Activated naive CD8-positive, alpha-beta T cell treated with anti-CD3 and anti-CD28 coated beads, Interleukin-2, amount 10 ng/mL, durations not matched to agents 7 days and 5 days (primary cell): ENCODE measurements around the gene ZC3HAV1. TPM values are rescaled to one million over a fixed set of nuclear protein-coding genes. Genes with fewer than 3 reads are reported as not detected.
"Not testable (repeated sequence)": the region's sequence is repeated elsewhere in the genome, so short reads cannot be mapped to it uniquely, and the experiment has no call there.

Source experiments
- ATAC-seq: fragments of 150-1000 bp; cut with Tn5 transposase; one replicate; pipeline ENCODE4 v1.10.0; 2021; ENCODE audit warnings: low read depth, moderate library complexity
- POLR2A ChIA-PET: fragments of 350-600 bp; sonication (Branson Sonifier 250); formaldehyde crosslinking; loops from one replicate; lab custom pipeline; 2021; ENCODE audit warnings: antibody characterized with exemption; lab: Charles Lee
- DNase-seq: peaks from one replicate; pipeline ENCODE4 v3.0.0; 2021
- H3K27ac Mint-ChIP-seq: one replicate; pipeline ENCODE4 v1.8.0; 2022; ENCODE audit warnings: mild to moderate bottlenecking, mixed read lengths
- H3K27me3 Mint-ChIP-seq: one replicate; pipeline ENCODE4 v1.8.0; 2022; ENCODE audit warnings: mild to moderate bottlenecking, moderate library complexity, mixed read lengths
- H3K36me3 Mint-ChIP-seq: one replicate; pipeline ENCODE4 v1.8.0; 2021; ENCODE audit warnings: mild to moderate bottlenecking, mixed read lengths
- H3K4me1 Mint-ChIP-seq: one replicate; pipeline ENCODE4 v1.8.0; 2021; ENCODE audit warnings: mixed read lengths
- H3K4me3 Mint-ChIP-seq: one replicate; pipeline ENCODE4 v1.8.0; 2022; ENCODE audit warnings: mild to moderate bottlenecking, moderate library complexity, mixed read lengths
- H3K9me3 Mint-ChIP-seq: one replicate; pipeline ENCODE4 v1.8.0; 2021; ENCODE audit warnings: mixed read lengths
- total RNA-seq, 2 experiments: library from RNA; stranded (reverse); gene quantifications; one replicate each; pipeline ENCODE4 v1.2.3, GENCODE V29; 2021

ZC3HAV1 gene
- total RNA-seq, 2 experiments from 2014 or later, result 136 TPM

DNA sequence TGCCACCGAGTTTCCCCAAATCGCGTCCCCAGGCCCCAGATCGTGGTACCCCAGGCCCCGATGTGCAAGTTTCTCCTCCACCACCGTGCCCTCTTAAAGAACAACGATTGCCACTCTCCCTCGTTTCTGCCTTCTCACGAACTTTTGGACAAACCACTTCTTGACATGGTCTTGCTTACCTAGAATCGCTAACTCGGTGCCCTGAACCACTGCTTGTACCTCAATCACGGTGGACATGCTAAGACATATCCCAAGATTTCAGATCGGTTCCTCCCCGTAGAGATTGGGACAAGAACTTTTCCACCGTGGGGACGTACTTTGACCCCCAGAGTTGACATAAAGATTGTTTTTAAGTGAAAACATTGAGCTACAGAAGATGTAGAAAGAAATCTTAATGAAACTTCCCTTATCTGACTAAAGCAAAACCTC, 477 bp upstream of the ZC3HAV1 start:
- peaks cover 28% of the 10 kb centered on the region for H3K4me1 Mint-ChIP-seq
- H3K27me3 Mint-ChIP-seq, result no peaks in the 10 kb centered on the region
- peak; percentile 5 for ATAC-seq
- POLR2A ChIA-PET, result interaction anchor here (0.7 to 3.2 kb wide), 7 partner anchors 9 to 24 kb away, joined by 3 to 42 read pairs (median 3); no protein-coding TSS in a partner anchor
- peak overlapping the region; percentile 93 for H3K4me3 Mint-ChIP-seq
- peaks cover 33% of the 10 kb centered on the region for H3K36me3 Mint-ChIP-seq
- H3K9me3 Mint-ChIP-seq, result peaks cover 1% of the 10 kb centered on the region
- H3K27ac Mint-ChIP-seq, result peak overlapping the region; percentile 95
- DNase-seq, result no peak

DNA sequence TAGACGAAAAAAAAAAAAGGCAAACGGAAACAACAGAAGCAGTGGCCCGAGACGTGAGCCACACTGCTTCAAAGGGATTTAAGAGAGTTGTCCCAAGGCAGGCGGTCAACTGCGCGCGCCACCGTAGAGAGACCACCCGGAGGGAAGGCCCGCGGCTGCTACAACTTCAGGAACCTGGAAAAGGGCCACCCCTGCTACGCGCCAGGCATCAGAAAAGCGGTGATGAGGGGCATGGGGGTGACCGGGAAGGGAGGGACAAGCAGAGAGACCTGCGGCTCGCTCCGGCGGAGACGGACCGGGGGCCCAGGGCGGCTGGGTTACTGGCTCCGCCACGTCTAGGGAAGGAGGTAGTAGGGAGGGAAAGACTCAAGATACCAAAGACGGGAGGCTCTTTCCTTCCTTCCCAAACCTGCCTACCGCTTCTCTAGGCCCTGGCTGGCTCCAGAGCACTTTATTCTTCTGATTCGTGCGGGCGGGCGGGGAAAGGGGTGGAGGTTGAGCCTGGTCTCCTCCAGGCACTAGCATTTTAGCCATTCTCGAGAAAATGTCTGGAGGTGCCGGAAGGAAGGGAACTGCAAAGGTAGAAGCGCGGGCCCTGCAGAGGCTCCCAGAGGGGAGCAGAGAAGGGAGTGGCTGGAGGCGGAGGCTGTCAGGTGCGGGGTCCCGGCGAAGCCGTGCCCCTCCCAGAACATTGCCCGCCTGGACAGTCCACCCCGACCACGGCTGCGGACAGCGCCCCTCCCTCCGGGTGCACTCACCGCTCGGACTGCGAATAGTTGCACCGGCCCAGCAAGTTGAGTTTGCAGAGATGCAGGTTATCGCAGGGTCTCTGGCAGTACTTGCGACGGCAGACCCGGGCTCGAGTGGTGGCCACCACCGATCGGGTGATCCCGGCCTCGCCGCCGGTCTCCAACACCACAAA, 993 bp downstream of the ZC3HAV1 start:
- H3K4me1 Mint-ChIP-seq, result peaks cover 34% of the 10 kb centered on the region
- POLR2A ChIA-PET, result interaction anchor here (0.7 to 3.2 kb wide), 8 partner anchors 8 to 188 kb away, joined by 3 to 63 read pairs (median 4); a partner anchor contains a TSS

DNA sequence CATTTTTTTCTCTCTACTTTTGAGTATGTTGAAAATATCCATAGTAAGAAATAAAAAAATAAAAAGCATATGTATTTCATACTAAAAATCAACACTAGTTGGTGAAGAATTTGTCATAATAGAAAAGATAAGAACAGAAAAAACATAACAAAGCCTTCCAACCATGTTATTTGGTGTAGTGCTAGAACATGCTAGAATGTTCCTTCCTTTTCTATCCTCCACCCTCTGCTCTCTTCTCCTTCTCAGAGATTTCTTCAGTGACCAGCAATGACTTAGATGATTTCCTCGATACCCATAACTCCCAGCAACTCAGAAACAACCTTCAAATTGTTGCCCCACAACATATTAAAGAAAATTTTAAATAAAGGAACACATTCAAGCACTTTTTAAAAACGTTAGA, 2.6 kb downstream of the ZC3HAV1 start:
- ATAC-seq, result no peak
- peaks cover 52% of the 10 kb centered on the region for H3K36me3 Mint-ChIP-seq
- POLR2A ChIA-PET, result interaction anchor here (1.3 to 2.8 kb wide), 4 partner anchors 9 to 19 kb away, joined by 5 to 63 read pairs (median 12); no protein-coding TSS in a partner anchor
- peak overlapping the region; percentile 95 for H3K27ac Mint-ChIP-seq
- DNase-seq, result no peak
- peaks cover 37% of the 10 kb centered on the region for H3K4me1 Mint-ChIP-seq
- no peaks in the 10 kb centered on the region for H3K9me3 Mint-ChIP-seq
- no peaks in the 10 kb centered on the region for H3K27me3 Mint-ChIP-seq
- H3K4me3 Mint-ChIP-seq, result peak overlapping the region; percentile 93

More for the DNA sequence above, 993 bp downstream of the ZC3HAV1 start:
- ATAC-seq, result peak; percentile 2
- peak overlapping the region; percentile 95 for H3K27ac Mint-ChIP-seq
- peak; percentile 63 for DNase-seq
- peak overlapping the region; percentile 93 for H3K4me3 Mint-ChIP-seq
- H3K36me3 Mint-ChIP-seq, result peaks cover 42% of the 10 kb centered on the region
- peaks cover 1% of the 10 kb centered on the region for H3K9me3 Mint-ChIP-seq
- no peaks in the 10 kb centered on the region for H3K27me3 Mint-ChIP-seq

DNA sequence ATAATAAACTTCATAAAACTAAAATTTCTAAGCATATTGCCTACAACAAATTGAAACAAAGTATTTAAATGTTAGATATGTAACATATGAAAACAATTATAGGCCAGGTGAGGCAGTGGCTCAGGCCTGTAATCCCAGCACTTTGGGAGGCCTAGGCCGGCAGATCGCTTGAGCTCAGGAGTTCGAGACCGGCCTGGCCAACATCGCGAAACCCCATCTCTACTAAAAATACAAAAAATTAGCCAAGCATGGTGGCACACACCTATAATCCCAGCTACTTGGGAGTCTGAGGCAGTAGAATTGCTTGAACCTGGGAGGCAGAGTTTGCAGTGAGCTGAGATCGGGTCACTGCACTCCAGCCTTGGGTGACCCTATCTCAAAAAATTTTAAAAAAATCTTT, 3.3 kb downstream of the ZC3HAV1 start:
- Mint-ChIP-seq H3K36me3 (peaks cover 54% of the 10 kb centered on the region), H3K4me3 (peak overlapping the region; percentile 93), H3K27ac (peak overlapping the region; percentile 94), H3K4me1 (peaks cover 33% of the 10 kb centered on the region)
- not testable (repeated sequence) for H3K27me3 Mint-ChIP-seq, ATAC-seq, DNase-seq, H3K9me3 Mint-ChIP-seq
- POLR2A ChIA-PET, result interaction anchor here (1.0 to 2.8 kb wide), 5 partner anchors 9 to 23 kb away, joined by 3 to 63 read pairs (median 12); no protein-coding TSS in a partner anchor

DNA sequence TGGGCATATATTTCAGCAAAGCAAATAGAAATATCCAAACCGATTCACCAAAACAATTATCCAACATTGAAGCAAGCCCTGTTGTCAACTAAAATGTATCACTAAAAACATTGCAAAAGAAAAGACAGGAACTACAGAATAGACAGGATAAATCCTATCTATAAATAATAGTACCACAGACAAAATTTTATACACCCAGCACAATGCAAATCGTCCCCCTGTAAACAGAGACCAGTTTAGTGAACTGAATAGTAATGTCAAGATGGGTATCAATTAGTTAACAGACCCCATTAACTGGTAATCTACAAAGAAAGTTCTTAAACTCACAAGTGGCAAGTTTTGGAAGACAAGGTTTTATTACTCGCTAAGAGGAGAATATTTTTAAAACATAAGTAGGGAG, 4.0 kb downstream of the ZC3HAV1 start:
- H3K27ac Mint-ChIP-seq, result peak overlapping the region; percentile 94
- POLR2A ChIA-PET, result interaction anchor here (0.7 to 3.9 kb wide), 7 partner anchors 11 to 254 kb away, joined by 4 to 157 read pairs (median 13); partner anchors contain the start of gene LUC7L2
- DNase-seq (no peak), ATAC-seq (no peak)
- no peaks in the 10 kb centered on the region for H3K9me3 Mint-ChIP-seq
- peak overlapping the region; percentile 93 for H3K4me3 Mint-ChIP-seq
- H3K36me3 Mint-ChIP-seq, result peaks cover 62% of the 10 kb centered on the region
- H3K27me3 Mint-ChIP-seq, result no peaks in the 10 kb centered on the region
- H3K4me1 Mint-ChIP-seq, result peaks cover 32% of the 10 kb centered on the region

DNA sequence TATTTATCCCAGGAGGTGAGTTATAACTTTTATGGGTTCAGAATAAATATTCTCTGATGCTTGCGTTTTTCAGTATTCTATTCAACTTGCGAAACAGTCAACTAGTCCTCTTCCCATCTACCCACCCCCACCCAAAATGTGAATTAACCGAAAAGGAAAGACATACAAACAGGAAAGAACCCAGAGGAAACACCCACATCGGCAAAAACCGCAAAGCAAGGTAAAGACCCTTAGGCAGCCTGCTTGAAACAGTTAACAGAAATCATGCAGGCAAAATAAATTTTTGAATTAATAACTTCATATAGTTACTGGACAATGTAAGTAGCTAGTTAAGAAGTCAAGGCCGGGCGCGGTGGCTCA, 5.4 kb downstream of the ZC3HAV1 start:
- H3K4me3 Mint-ChIP-seq, result peak overlapping the region; percentile 93
- peak overlapping the region; percentile 94 for H3K27ac Mint-ChIP-seq
- no peaks in the 10 kb centered on the region for H3K9me3 Mint-ChIP-seq
- no peaks in the 10 kb centered on the region for H3K27me3 Mint-ChIP-seq
- DNase-seq (no peak), ATAC-seq (peak; percentile 15)
- POLR2A ChIA-PET, result interaction anchor here (0.6 to 3.9 kb wide), 14 partner anchors 9 to 255 kb away, joined by 3 to 157 read pairs (median 7); partner anchors contain the start of genes FMC1 and LUC7L2
- peaks cover 37% of the 10 kb centered on the region for H3K4me1 Mint-ChIP-seq
- H3K36me3 Mint-ChIP-seq, result peaks cover 69% of the 10 kb centered on the region

DNA sequence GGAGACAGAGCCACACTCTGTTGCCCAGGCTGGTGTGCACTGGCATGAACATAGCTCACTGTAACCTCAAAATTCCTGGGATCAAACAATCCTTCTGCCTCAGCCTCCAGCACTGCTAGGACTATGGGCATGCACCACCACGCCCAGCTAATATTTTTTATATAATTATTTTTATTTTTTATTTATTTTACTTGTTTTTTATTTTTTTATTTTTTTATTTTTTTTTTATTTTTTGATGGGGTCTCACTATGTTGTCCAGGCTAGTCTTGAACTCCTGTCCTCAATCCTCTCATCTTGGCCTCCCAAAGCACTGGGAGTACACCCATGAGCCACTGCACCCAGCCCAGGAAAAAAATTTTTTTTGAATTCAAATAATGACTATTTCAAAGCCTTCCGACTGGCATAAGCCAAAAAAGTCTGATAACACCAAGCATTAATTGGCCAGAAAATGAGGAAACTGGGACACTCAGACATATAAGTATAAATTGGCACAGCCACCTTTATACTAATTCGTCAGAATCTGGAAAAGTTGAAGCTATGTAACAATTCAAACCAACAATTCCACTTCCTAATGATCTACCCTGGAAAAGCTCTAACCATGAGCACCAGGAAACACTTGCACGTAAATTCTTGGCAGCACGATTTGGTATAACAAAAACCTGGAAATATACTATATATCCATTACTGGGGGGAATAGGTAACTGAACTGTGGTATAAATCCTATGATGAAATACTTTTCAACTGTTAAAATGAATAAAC, 6.3 kb downstream of the ZC3HAV1 start:
- H3K9me3 Mint-ChIP-seq, result no peaks in the 10 kb centered on the region
- H3K4me1 Mint-ChIP-seq, result peaks cover 44% of the 10 kb centered on the region
- POLR2A ChIA-PET, result interaction anchor here (1.4 to 3.9 kb wide), 6 partner anchors 9 to 256 kb away, joined by 4 to 157 read pairs (median 16); partner anchors contain the start of gene LUC7L2
- peak overlapping the region; percentile 94 for H3K27ac Mint-ChIP-seq
- peak overlapping the region; percentile 93 for H3K4me3 Mint-ChIP-seq
- DNase-seq (no peak), ATAC-seq (no peak)
- H3K27me3 Mint-ChIP-seq, result no peaks in the 10 kb centered on the region
- peaks cover 67% of the 10 kb centered on the region for H3K36me3 Mint-ChIP-seq

DNA sequence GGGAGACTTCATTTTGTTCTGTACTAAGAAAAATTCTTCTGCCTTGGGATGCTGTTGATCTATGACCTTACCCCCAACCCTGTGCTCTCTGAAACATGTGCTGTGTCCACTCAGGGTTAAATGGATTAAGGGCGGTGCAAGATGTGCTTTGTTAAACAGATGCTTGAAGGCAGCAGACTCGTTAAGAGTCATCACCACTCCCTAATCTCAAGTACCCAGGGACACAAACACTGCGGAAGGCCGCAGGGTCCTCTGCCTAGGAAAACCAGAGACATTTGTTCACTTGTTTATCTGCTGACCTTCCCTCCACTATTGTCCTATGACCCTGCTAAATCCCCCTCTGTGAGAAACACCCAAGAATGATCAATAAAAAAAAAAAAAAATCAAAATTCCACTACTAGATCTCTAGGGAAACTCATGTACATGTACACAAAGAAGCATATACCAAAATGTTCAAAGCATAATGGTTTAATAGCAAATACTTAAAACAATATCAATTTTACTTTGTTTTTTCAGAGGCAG, 7.8 kb downstream of the ZC3HAV1 start:
- not testable (repeated sequence) for DNase-seq, H3K27me3 Mint-ChIP-seq, ATAC-seq, H3K9me3 Mint-ChIP-seq
- POLR2A ChIA-PET, result interaction anchor here (3.8 to 3.9 kb wide), 2 partner anchors 7 to 10 kb away, joined by 36 to 157 read pairs; no protein-coding TSS in a partner anchor
- Mint-ChIP-seq H3K4me1 (peaks cover 52% of the 10 kb centered on the region), H3K36me3 (peaks cover 61% of the 10 kb centered on the region), H3K4me3 (peak overlapping the region; percentile 75), H3K27ac (peak overlapping the region; percentile 63)

DNA sequence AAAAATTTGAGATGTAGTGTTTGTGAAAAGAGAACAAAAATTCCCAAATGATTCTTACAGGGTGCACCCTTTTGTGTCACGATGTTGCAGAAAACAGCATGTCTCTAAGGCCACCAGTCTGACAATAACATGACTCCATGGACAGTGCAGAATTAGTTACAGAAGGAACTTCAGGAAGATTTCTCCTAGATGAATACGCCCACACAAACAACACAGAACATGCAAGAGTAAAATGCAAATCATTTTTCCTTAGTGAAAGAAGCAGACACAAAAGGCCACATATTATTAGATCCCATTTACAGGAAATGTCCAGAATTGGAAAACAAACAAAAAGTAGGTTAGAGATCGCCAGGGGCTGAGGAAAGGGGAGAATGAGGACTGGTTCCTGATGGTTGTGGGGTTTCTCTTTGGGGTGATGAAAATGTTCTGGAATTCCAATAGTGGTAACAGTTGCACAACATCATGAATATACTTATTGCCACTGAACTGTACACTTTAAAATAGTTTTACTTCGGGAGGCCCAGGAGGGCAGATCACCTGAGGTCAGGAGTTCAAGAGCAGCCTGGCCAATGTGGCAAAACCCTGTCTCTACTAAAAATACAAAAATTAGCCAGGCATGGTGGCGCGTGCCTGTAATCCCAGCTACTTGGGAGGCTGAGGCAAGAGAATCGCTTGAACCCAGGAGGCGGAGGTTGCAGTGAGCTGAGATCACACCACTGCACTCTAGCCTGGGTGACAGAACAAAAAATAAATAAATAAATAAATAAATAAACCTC, 10.2 kb downstream of the ZC3HAV1 start:
- Mint-ChIP-seq H3K4me1 (peaks cover 70% of the 10 kb centered on the region), H3K27ac (peak overlapping the region; percentile 69), H3K9me3 (no peaks in the 10 kb centered on the region), H3K4me3 (peak overlapping the region; percentile 81), H3K36me3 (peaks cover 67% of the 10 kb centered on the region), H3K27me3 (no peaks in the 10 kb centered on the region)
- ATAC-seq (no peak), DNase-seq (no peak)
- POLR2A ChIA-PET, result interaction anchor here (0.7 kb wide), 1 partner anchor 11 kb away, joined by 4 read pairs; no protein-coding TSS in a partner anchor

DNA sequence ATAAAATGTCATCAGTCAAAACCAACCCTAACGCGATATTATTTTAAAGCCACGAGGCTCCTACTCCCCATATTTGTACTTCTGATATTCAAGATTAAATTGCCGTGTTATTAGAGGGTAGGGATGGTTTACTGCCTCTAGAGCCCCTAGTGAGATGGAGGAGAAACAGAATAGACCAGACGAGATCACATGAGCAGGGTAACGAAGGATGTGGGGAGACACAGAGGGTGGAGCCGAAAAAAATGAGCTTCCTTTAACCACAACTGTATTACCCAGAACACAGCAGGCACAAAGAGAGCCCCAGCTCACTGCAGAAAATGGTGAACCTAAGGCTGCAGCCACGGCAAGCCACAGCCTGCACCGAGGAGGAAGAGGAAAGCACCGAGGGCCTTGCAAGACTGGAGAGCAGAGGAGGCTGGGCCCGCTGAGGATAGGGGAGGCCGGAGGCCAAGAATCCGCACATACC, 14.3 kb downstream of the ZC3HAV1 start:
- POLR2A ChIA-PET, result interaction anchor here (0.5 to 3.6 kb wide), 24 partner anchors 8 to 541 kb away, joined by 3 to 157 read pairs (median 6); partner anchors contain the start of genes LUC7L2, ZC3HAV1 and ZC3HAV1L
- Mint-ChIP-seq H3K9me3 (no peaks in the 10 kb centered on the region), H3K27me3 (no peaks in the 10 kb centered on the region), H3K4me1 (peaks cover 81% of the 10 kb centered on the region), H3K27ac (peak overlapping the region; percentile 93), H3K4me3 (peak overlapping the region; percentile 86), H3K36me3 (peaks cover 63% of the 10 kb centered on the region)
- DNase-seq (peak; percentile 81), ATAC-seq (peak; percentile 85)

DNA sequence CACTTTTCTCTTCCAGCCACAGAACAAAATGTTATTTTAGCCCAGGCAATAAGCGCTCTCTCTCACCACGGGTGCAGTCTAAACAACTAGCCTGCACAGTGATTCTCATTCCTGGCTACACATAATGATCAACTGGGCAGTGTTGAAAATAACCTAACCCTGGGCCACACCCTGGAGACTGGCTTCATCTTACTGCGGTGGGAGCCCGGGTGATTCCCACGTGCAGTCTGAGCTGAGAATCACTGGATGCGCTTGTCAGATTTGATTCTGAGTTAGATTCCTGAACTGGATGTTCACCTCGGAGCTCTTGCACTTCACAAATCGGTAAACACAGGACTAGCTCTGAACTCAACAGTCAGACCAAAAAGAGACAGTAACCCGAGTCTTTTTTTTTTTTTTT, 14.9 kb downstream of the ZC3HAV1 start:
- peak overlapping the region; percentile 86 for H3K4me3 Mint-ChIP-seq
- peak overlapping the region; percentile 93 for H3K27ac Mint-ChIP-seq
- peaks cover 63% of the 10 kb centered on the region for H3K36me3 Mint-ChIP-seq
- ATAC-seq (peak; percentile 3), DNase-seq (no peak)
- POLR2A ChIA-PET, result interaction anchor here (0.7 to 3.6 kb wide), 17 partner anchors 9 to 541 kb away, joined by 3 to 157 read pairs (median 11); partner anchors contain the start of genes LUC7L2, ZC3HAV1 and ZC3HAV1L
- H3K27me3 Mint-ChIP-seq, result no peaks in the 10 kb centered on the region
- H3K9me3 Mint-ChIP-seq, result no peaks in the 10 kb centered on the region
- H3K4me1 Mint-ChIP-seq, result peaks cover 79% of the 10 kb centered on the region
